ENCODE results near the gene PALS2.

Gene PALS2

DNA sequence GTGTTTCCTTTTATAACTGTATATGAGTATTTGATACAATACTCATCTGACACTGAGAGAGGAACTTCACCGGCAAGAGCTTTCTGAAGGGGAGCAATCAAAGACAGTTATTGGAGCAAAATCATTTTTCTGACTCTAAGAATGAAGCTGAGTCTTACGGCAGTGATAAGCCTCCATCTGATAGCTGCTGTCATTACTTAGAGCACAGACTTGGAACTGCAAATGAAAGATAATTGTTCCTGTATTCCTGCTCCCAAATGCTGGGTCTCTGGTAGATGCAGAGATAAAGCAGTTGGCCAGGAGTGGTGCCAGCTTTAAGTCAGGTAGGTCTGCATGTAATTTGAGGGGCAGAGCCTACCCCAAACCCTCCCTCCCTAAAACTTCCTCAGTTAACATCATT lies 2.3 kb upstream of the PALS2 start:
- Histone ChIP-seq H3K9me3 (ENCODE audit: control insufficient read depth in 2 of 2, low read length in 2 of 2) (no peaks in the 10 kb centered on the region), H3K4me3 (ENCODE audit: low read length in 2 of 2) (no peak overlapping the region), H3K4me1 (ENCODE audit: control insufficient read depth in 2 of 2, insufficient read depth in 2 of 2, low read length in 2 of 2) (peaks cover 5 to 16% of the 10 kb centered on the region in 2 donors), H3K36me3 (ENCODE audit: control insufficient read depth in 2 of 2, insufficient read depth in 2 of 2, low read length in 2 of 2) (no peaks in the 10 kb centered on the region), H3K27me3 (ENCODE audit: control insufficient read depth in 2 of 2, insufficient read depth in 2 of 2, low read length in 2 of 2) (peaks cover 10 to 22% of the 10 kb centered on the region in 2 donors), H3K27ac (ENCODE audit: low read depth in 2 of 2, low read length in 2 of 2) (no peak overlapping the region), H3K9ac (ENCODE audit: low read depth in 1 of 2, low read length in 2 of 2) (no peak overlapping the region)

DNA sequence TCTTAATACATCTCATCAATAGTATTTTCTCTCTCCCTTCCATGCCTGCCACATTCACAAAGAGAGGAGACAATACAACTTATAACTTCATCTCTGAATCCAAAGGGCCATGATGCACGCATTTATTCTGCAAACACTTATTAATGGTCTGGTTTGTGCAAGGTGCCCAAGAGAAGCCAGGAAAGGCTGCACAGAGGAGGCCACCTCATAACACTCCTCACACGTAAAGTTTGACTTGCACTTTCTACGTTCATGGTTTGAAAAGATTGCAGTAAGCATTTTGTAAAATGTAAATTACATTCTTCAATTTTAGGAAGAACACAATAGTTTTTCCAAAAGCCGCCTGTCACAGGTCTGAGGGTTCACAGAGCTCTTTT lies 1.2 kb upstream of the PALS2 start:
- Histone ChIP-seq H3K27me3 (ENCODE audit: control insufficient read depth in 2 of 2, insufficient read depth in 2 of 2, low read length in 2 of 2) (peaks cover 10 to 22% of the 10 kb centered on the region in 2 donors), H3K4me1 (ENCODE audit: control insufficient read depth in 2 of 2, insufficient read depth in 2 of 2, low read length in 2 of 2) (peaks cover 5 to 16% of the 10 kb centered on the region in 2 donors), H3K4me3 (ENCODE audit: low read length in 2 of 2) (peak overlapping the region in 1 of 2 donors; percentile 74), H3K27ac (ENCODE audit: low read depth in 2 of 2, low read length in 2 of 2) (no peak overlapping the region), H3K36me3 (ENCODE audit: control insufficient read depth in 2 of 2, insufficient read depth in 2 of 2, low read length in 2 of 2) (no peaks in the 10 kb centered on the region), H3K9ac (ENCODE audit: low read depth in 1 of 2, low read length in 2 of 2) (no peak overlapping the region), H3K9me3 (ENCODE audit: control insufficient read depth in 2 of 2, low read length in 2 of 2) (no peaks in the 10 kb centered on the region)

DNA sequence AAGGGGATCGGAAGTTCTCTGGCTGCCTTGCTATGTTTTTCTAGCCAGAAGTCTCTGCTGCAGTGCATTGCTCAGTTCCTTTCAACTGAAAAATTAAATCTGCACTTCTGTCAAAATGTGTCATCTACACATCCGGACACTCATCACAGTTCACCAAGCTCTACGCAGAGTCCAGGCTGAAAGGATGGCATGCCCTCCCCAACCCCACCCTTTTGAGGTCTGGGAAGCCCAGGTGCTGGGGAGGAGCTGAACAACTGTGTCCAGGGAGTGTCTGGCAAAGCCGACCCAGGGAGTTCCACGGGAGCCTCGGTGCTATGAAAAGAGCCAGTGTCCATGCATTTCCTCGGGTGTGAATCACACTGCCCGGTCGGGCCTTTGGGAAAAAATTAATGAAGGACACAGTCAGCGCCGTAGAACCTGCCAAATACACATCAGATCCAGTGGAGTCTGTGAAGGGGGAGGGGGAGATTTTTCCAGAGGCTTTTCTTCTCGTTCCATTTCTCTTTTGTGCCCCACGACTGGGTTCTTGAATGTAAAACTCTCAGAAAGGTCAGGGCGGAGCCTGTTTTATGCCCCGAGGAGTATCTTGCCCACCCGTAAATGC lies 757 bp upstream of the PALS2 start:
- peak overlapping the region in 1 of 2 donors; percentile 50 for H3K27ac ChIP-seq (ENCODE audit: low read depth in 2 of 2, low read length in 2 of 2)
- peak overlapping the region; percentile 74 to 79 for H3K4me3 ChIP-seq (ENCODE audit: low read length in 2 of 2)
- no peaks in the 10 kb centered on the region for H3K9me3 ChIP-seq (ENCODE audit: control insufficient read depth in 2 of 2, low read length in 2 of 2)
- H3K4me1 ChIP-seq (ENCODE audit: control insufficient read depth in 2 of 2, insufficient read depth in 2 of 2, low read length in 2 of 2), result peaks cover 5 to 16% of the 10 kb centered on the region in 2 donors
- peak overlapping the region; percentile 43 to 75 for H3K9ac ChIP-seq (ENCODE audit: low read depth in 1 of 2, low read length in 2 of 2)
- H3K27me3 ChIP-seq (ENCODE audit: control insufficient read depth in 2 of 2, insufficient read depth in 2 of 2, low read length in 2 of 2), result peaks cover 10 to 22% of the 10 kb centered on the region in 2 donors
- no peaks in the 10 kb centered on the region for H3K36me3 ChIP-seq (ENCODE audit: control insufficient read depth in 2 of 2, insufficient read depth in 2 of 2, low read length in 2 of 2)

DNA sequence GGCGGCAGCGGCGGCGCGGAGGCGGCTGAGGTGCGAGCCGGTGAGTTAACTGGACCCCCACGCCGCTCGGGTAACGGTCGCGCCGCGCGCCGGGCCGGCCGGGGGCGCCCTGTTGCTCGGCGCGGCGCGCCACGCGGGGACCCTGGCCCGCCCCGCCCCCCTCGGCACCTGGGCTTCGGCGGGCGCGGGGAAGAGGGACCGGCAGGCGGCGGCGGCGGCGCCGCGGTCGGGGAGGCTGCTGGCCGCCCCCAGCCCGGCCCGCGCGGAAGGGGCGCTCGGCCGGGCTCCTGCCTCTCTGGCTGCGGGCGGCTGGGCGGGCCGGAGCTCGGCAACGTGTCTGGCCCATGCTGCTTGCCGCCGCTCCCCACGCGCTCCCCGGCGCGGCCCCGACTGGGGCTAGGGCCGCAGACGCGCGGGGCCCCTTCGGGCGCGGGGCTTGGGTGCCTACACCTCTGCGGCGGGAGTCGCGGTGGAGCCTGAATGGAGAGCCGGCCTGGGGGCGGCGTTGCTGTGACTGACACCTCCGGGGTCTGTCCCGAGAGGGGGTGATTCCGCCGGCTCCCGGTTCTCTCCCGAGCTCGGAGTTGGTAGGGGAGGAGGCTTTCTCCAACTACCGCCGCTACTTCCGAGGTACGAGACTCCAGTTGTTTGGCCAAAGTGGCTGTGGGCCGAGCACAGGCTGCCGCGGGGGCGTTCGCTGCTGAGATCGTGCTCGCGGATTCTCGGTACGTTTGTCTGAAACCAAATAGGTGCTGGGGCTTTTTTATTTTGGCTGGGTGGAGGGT lies 494 bp downstream of the PALS2 start:
- Histone ChIP-seq H3K4me3 (ENCODE audit: low read length in 2 of 2) (peak overlapping the region; percentile 74 to 75), H3K27me3 (ENCODE audit: control insufficient read depth in 2 of 2, insufficient read depth in 2 of 2, low read length in 2 of 2) (peaks cover 10 to 17% of the 10 kb centered on the region in 2 donors), H3K9me3 (ENCODE audit: control insufficient read depth in 2 of 2, low read length in 2 of 2) (no peaks in the 10 kb centered on the region), H3K4me1 (ENCODE audit: control insufficient read depth in 2 of 2, insufficient read depth in 2 of 2, low read length in 2 of 2) (peaks cover 5 to 16% of the 10 kb centered on the region in 2 donors), H3K36me3 (ENCODE audit: control insufficient read depth in 2 of 2, insufficient read depth in 2 of 2, low read length in 2 of 2) (no peaks in the 10 kb centered on the region), H3K9ac (ENCODE audit: low read depth in 1 of 2, low read length in 2 of 2) (peak overlapping the region; percentile 43 to 63), H3K27ac (ENCODE audit: low read depth in 2 of 2, low read length in 2 of 2) (peak overlapping the region in 1 of 2 donors; percentile 40)

DNA sequence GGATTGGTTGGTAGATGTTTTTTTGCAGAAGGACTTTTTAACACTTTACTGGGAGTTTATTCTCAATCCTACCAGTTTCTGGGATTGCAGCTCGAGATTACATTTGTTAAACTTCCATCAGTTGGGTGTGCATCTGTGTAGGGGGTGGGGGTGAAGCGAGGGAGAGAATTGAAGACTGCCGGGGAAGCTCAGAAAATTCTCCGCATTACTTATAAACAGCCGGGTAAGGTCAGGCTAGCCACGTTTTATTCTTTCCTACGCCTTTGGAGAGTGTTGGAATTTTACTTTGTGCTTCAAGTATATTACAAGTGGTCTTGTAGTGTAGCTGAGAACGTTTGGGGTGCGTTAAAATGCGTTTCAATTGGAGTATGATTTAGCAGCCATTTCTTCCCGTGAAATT lies 1.1 kb downstream of the PALS2 start:
- peak overlapping the region; percentile 43 to 63 for H3K9ac ChIP-seq (ENCODE audit: low read depth in 1 of 2, low read length in 2 of 2)

DNA sequence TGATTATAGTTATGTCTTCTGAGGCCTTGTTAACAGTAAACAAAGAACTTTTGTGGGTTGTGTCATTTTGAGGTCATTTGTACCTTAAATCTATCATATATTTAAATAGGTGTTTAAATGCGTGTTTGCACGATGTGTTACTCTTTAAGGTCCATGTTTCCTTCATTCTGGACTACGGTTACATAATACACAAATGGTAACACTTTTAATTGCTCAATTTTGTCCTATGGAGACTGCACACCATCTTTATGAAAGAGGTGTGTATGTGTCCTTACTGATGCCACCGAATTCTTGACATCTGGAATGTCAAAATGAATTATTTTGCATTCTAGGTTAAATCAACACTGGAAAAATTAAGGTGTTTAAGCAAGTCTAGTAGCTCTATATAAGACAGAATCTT lies 1.7 kb downstream of the PALS2 start:
- peak overlapping the region in 1 of 2 donors; percentile 75 for H3K4me3 ChIP-seq (ENCODE audit: low read length in 2 of 2)
- H3K9me3 ChIP-seq (ENCODE audit: control insufficient read depth in 2 of 2, low read length in 2 of 2), result no peaks in the 10 kb centered on the region
- no peak overlapping the region for H3K27ac ChIP-seq (ENCODE audit: low read depth in 2 of 2, low read length in 2 of 2)

More for the DNA sequence above, 1.1 kb downstream of the PALS2 start:
- Histone ChIP-seq H3K9me3 (ENCODE audit: control insufficient read depth in 2 of 2, low read length in 2 of 2) (no peaks in the 10 kb centered on the region), H3K4me1 (ENCODE audit: control insufficient read depth in 2 of 2, insufficient read depth in 2 of 2, low read length in 2 of 2) (peaks cover 5 to 16% of the 10 kb centered on the region in 2 donors), H3K27ac (ENCODE audit: low read depth in 2 of 2, low read length in 2 of 2) (no peak overlapping the region), H3K27me3 (ENCODE audit: control insufficient read depth in 2 of 2, insufficient read depth in 2 of 2, low read length in 2 of 2) (peaks cover 10 to 14% of the 10 kb centered on the region in 2 donors), H3K36me3 (ENCODE audit: control insufficient read depth in 2 of 2, insufficient read depth in 2 of 2, low read length in 2 of 2) (no peaks in the 10 kb centered on the region), H3K4me3 (ENCODE audit: low read length in 2 of 2) (peak overlapping the region; percentile 70 to 75)

DNA sequence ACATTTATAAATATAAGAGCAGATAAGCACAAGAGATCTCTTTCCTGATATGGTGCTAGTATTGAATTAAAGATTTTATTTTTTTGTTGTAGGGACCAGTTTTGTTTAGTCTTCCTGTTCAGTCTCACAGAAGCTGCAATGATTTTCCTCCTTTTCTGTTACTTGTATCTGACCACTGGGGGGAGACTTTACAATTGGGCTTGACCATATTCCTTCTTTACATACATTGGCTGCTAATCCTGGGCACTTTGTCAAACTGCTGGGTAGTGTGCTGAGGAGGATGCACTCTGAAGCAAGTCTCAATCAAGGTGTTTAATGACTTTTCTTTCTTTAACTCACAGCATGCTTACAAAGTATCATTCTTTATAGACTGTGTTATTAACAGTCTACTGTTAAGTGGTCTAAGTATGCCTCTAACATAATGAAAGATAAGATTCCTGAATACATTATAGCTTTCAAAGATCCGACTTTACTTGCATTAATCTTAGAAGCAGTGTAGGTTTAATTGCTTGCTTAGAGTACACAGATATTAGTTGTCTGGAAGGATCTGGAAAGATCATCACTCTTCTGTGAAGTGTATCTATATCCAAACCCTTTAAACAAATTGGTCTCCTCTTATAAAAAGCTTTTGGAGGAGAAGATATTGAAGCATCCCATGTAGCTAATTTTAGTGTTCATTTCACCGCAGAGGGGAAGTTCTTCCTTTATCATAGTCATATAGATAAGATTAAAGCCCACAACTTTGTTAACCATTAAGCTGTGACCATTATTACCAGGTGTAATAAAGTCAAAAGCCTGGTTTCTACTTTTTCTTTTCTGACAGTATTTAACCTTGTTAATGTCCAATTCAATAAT lies 3.1 kb downstream of the PALS2 start:
- H3K9ac ChIP-seq (ENCODE audit: low read depth in 1 of 2, low read length in 2 of 2), result no peak overlapping the region

More for the DNA sequence above, 1.7 kb downstream of the PALS2 start:
- peaks cover 5 to 16% of the 10 kb centered on the region in 2 donors for H3K4me1 ChIP-seq (ENCODE audit: control insufficient read depth in 2 of 2, insufficient read depth in 2 of 2, low read length in 2 of 2)
- H3K27me3 ChIP-seq (ENCODE audit: control insufficient read depth in 2 of 2, insufficient read depth in 2 of 2, low read length in 2 of 2), result peaks cover 10 to 13% of the 10 kb centered on the region in 2 donors
- no peak overlapping the region for H3K9ac ChIP-seq (ENCODE audit: low read depth in 1 of 2, low read length in 2 of 2)
- H3K36me3 ChIP-seq (ENCODE audit: control insufficient read depth in 2 of 2, insufficient read depth in 2 of 2, low read length in 2 of 2), result no peaks in the 10 kb centered on the region

DNA sequence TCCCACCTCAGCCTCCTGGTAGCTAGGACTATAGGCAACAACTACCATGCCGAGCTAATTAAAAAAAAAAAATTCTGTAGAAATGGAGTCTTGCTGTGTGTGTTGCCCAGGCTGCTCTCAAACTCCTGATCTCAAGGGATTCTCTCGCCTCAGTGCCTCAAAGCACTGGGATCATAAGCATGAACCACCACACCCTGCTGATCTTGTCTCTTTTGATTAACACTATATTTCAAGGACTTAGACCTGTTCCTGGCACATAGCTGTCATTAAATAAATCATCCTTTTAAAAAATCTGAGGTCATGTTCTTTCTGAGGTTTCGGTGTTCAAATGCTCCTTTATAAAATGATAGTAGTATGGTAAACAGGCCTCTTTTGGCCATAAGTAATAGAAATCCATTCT lies 4.8 kb downstream of the PALS2 start:
- H3K27me3 ChIP-seq (ENCODE audit: control insufficient read depth in 2 of 2, insufficient read depth in 2 of 2, low read length in 2 of 2), result peaks cover 0 to 3% of the 10 kb centered on the region in 2 donors

More for the DNA sequence above, 3.1 kb downstream of the PALS2 start:
- H3K9me3 ChIP-seq (ENCODE audit: control insufficient read depth in 2 of 2, low read length in 2 of 2), result no peaks in the 10 kb centered on the region
- H3K27ac ChIP-seq (ENCODE audit: low read depth in 2 of 2, low read length in 2 of 2), result no peak overlapping the region
- H3K4me1 ChIP-seq (ENCODE audit: control insufficient read depth in 2 of 2, insufficient read depth in 2 of 2, low read length in 2 of 2), result peaks cover 5 to 16% of the 10 kb centered on the region in 2 donors
- no peak overlapping the region for H3K4me3 ChIP-seq (ENCODE audit: low read length in 2 of 2)
- H3K27me3 ChIP-seq (ENCODE audit: control insufficient read depth in 2 of 2, insufficient read depth in 2 of 2, low read length in 2 of 2), result peaks cover 6 to 9% of the 10 kb centered on the region in 2 donors
- no peaks in the 10 kb centered on the region for H3K36me3 ChIP-seq (ENCODE audit: control insufficient read depth in 2 of 2, insufficient read depth in 2 of 2, low read length in 2 of 2)

DNA sequence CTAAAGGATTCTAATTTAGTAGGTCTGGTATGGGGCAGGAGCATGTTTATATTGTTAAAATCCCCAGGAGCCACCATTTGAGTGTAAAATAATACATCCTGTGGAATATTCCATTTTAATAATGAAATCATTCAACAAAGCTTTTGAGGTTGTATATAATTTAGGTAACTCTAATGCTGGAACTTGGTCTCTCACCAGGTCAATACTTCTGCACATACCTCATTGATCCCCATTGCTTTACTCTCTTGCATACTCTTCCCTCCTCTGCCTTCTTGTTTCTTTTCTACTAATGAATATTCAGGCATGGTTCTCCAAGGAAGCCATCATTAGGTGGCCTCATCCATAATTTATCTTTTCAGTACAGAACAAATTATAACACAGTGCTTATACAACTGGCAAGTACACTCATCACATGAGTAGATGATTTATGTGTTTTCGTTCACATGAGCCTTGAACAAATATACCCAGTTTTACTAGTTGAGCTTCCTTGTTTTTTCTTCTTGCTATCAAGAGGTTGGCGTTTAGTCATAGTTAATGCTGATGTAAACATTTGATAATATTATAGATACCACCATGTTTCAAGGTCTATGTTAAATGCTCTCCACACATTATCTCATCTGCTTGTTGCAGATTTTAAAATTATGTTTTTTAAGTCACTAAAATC lies 7.2 kb downstream of the PALS2 start:
- Histone ChIP-seq H3K9ac (ENCODE audit: low read depth in 1 of 2, low read length in 2 of 2) (no peak overlapping the region), H3K27ac (ENCODE audit: low read depth in 2 of 2, low read length in 2 of 2) (no peak overlapping the region), H3K4me3 (ENCODE audit: low read length in 2 of 2) (no peak overlapping the region), H3K4me1 (ENCODE audit: control insufficient read depth in 2 of 2, insufficient read depth in 2 of 2, low read length in 2 of 2) (no peaks in the 10 kb centered on the region), H3K36me3 (ENCODE audit: control insufficient read depth in 2 of 2, insufficient read depth in 2 of 2, low read length in 2 of 2) (no peaks in the 10 kb centered on the region), H3K27me3 (ENCODE audit: control insufficient read depth in 2 of 2, insufficient read depth in 2 of 2, low read length in 2 of 2) (no peaks in the 10 kb centered on the region), H3K9me3 (ENCODE audit: control insufficient read depth in 2 of 2, low read length in 2 of 2) (no peaks in the 10 kb centered on the region)

More for the DNA sequence above, 4.8 kb downstream of the PALS2 start:
- H3K4me1 ChIP-seq (ENCODE audit: control insufficient read depth in 2 of 2, insufficient read depth in 2 of 2, low read length in 2 of 2), result peaks cover 5 to 8% of the 10 kb centered on the region in 2 donors
- H3K4me3 ChIP-seq (ENCODE audit: low read length in 2 of 2), result no peak overlapping the region
- no peaks in the 10 kb centered on the region for H3K36me3 ChIP-seq (ENCODE audit: control insufficient read depth in 2 of 2, insufficient read depth in 2 of 2, low read length in 2 of 2)
- H3K9ac ChIP-seq (ENCODE audit: low read depth in 1 of 2, low read length in 2 of 2), result no peak overlapping the region
- H3K27ac ChIP-seq (ENCODE audit: low read depth in 2 of 2, low read length in 2 of 2), result no peak overlapping the region
- no peaks in the 10 kb centered on the region for H3K9me3 ChIP-seq (ENCODE audit: control insufficient read depth in 2 of 2, low read length in 2 of 2)

All from mucosa of rectum (tissue), 2 donors.